ENCODE results near the gene POLN. TPM values are rescaled to one million over a fixed set of nuclear protein-coding genes. Genes with fewer than 3 reads are reported as not detected.

Gene POLN
- total RNA-seq, 2 donors from 2014 or later: 2.8 to 2.9 TPM

- Mint-ChIP-seq H3K27ac (no peak overlapping the region), H3K27me3 (ENCODE audit: insufficient read depth) (peaks cover 22% of the 10 kb centered on the region), H3K4me1 (no peaks in the 10 kb centered on the region), H3K9me3 (no peaks in the 10 kb centered on the region), H3K4me3 (no peak overlapping the region), H3K36me3 (ENCODE audit: low read depth) (peaks cover 4% of the 10 kb centered on the region)
- no peaks in the 10 kb centered on the region for H3K36me3 ChIP-seq (ENCODE audit: control insufficient read depth, insufficient read depth, low read length)
- H3K9ac ChIP-seq (ENCODE audit: extremely low read depth, low read length, poor library complexity, severe bottlenecking): no peak overlapping the region
- H3K9me3 ChIP-seq (ENCODE audit: control insufficient read depth, low read length): no peaks in the 10 kb centered on the region
- no peak overlapping the region for H3K27ac ChIP-seq (ENCODE audit: low read depth, low read length)
- H3K27me3 ChIP-seq (ENCODE audit: control insufficient read depth, insufficient read depth, low read length, poor library complexity, severe bottlenecking): peaks cover 10% of the 10 kb centered on the region
- no peak for DNase-seq
- no peak for TF ChIP-seq CTCF (conservative IDR thresholded peaks at IDR 0.05)
- no peaks in the 10 kb centered on the region for H3K4me1 ChIP-seq (ENCODE audit: control insufficient read depth, insufficient read depth, low read length)
- no peak overlapping the region for H3K4me3 ChIP-seq (ENCODE audit: low read length)
- WGBS, 2 experiments (ENCODE audit: insufficient coverage in 1 of 2, insufficient read length in 1 of 2): 91 to 95% methylated on average over 8 of the region's 8 CpGs
Observed at GRCh38 chr4:2048831-2049230, 193.1 kb downstream of the POLN start.

GRCh38 chr4:2047781-2048581 lies 193.9 kb downstream of the POLN start:
- no peaks in the 10 kb centered on the region for H3K4me1 ChIP-seq (ENCODE audit: control insufficient read depth, insufficient read depth, low read length)
- no peak overlapping the region for H3K4me3 ChIP-seq (ENCODE audit: low read length)
- H3K4me1 Mint-ChIP-seq: no peaks in the 10 kb centered on the region
- H3K9ac ChIP-seq (ENCODE audit: extremely low read depth, low read length, poor library complexity, severe bottlenecking): no peak overlapping the region
- no peaks in the 10 kb centered on the region for H3K36me3 ChIP-seq (ENCODE audit: control insufficient read depth, insufficient read depth, low read length)
- H3K27me3 Mint-ChIP-seq (ENCODE audit: insufficient read depth): peaks cover 24% of the 10 kb centered on the region
- H3K9me3 ChIP-seq (ENCODE audit: control insufficient read depth, low read length): no peaks in the 10 kb centered on the region
- DNase-seq: peak; percentile 26
- H3K27me3 ChIP-seq (ENCODE audit: control insufficient read depth, insufficient read depth, low read length, poor library complexity, severe bottlenecking): peaks cover 13% of the 10 kb centered on the region
- no peaks in the 10 kb centered on the region for H3K9me3 Mint-ChIP-seq
- peaks cover 4% of the 10 kb centered on the region for H3K36me3 Mint-ChIP-seq (ENCODE audit: low read depth)
- no peak overlapping the region for H3K27ac ChIP-seq (ENCODE audit: low read depth, low read length)
- 89 to 93% methylated on average over 20 to 25 of the region's 25 CpGs for WGBS, 2 experiments (ENCODE audit: insufficient coverage in 1 of 2, insufficient read length in 1 of 2)
- no peak overlapping the region for H3K4me3 Mint-ChIP-seq
- no peak overlapping the region for H3K27ac Mint-ChIP-seq
- TF ChIP-seq CTCF (conservative IDR thresholded peaks at IDR 0.05): no peak

GRCh38 chr4:2047031-2047660 lies 194.8 kb downstream of the POLN start:
- Mint-ChIP-seq H3K4me3 (no peak overlapping the region), H3K27ac (no peak overlapping the region), H3K27me3 (ENCODE audit: insufficient read depth) (peaks cover 23% of the 10 kb centered on the region), H3K4me1 (no peaks in the 10 kb centered on the region), H3K9me3 (no peaks in the 10 kb centered on the region), H3K36me3 (ENCODE audit: low read depth) (peaks cover 4% of the 10 kb centered on the region)
- H3K27me3 ChIP-seq (ENCODE audit: control insufficient read depth, insufficient read depth, low read length, poor library complexity, severe bottlenecking): peaks cover 13% of the 10 kb centered on the region
- no peak overlapping the region for H3K4me3 ChIP-seq (ENCODE audit: low read length)
- 93% methylated on average over 33 to 57 of the region's 57 CpGs for WGBS, 2 experiments (ENCODE audit: insufficient coverage in 1 of 2, insufficient read length in 1 of 2)
- H3K9me3 ChIP-seq (ENCODE audit: control insufficient read depth, low read length): no peaks in the 10 kb centered on the region
- no peaks in the 10 kb centered on the region for H3K4me1 ChIP-seq (ENCODE audit: control insufficient read depth, insufficient read depth, low read length)
- no peaks in the 10 kb centered on the region for H3K36me3 ChIP-seq (ENCODE audit: control insufficient read depth, insufficient read depth, low read length)
- H3K9ac ChIP-seq (ENCODE audit: extremely low read depth, low read length, poor library complexity, severe bottlenecking): no peak overlapping the region
- no peak overlapping the region for H3K27ac ChIP-seq (ENCODE audit: low read depth, low read length)
- DNase-seq: no peak
- TF ChIP-seq CTCF (conservative IDR thresholded peaks at IDR 0.05): no peak

Measured in endodermal cell (in vitro differentiated cells).